MCF 10A (cell line): ENCODE results near the gene GSG1L. TPM values are rescaled to one million over a fixed set of nuclear protein-coding genes. Genes with fewer than 3 reads are reported as not detected.

ENCODE experiments used
- BruUV-seq: library from RNA; stranded (reverse); fragments of 400-500 nt; replicated peaks from 2 replicates; lab custom pipeline; 2021; lab: Mats Ljungman, UMichigan
- CTCF ChIA-PET: fragments of 300-600 bp; sonication (Branson Sonifier 250); formaldehyde crosslinking; extraction: SDS; loops from one replicate; lab custom pipeline; 2021; ENCODE audit warnings: antibody characterized with exemption, inconsistent platforms; lab: Yijun Ruan, JAX
- POLR2A ChIA-PET: fragments of 300-600, 350-650 bp; sonication (Branson Sonifier 250); formaldehyde crosslinking; extraction: SDS; loops from one replicate; lab custom pipeline; 2020; ENCODE audit warnings: antibody characterized with exemption, inconsistent platforms; lab: Yijun Ruan, JAX
- DNase-seq: peaks from one replicate; pipeline ENCODE4 v3.0.0-alpha.2; 2018; ENCODE audit not compliant: unreplicated experiment
- H3K27ac Mint-ChIP-seq: one replicate; pipeline ENCODE4 v1.8.0; 2022; ENCODE audit warnings: mild to moderate bottlenecking, low read depth, mixed read lengths; ENCODE audit not compliant: unreplicated experiment
- H3K27me3 Mint-ChIP-seq: one replicate; pipeline ENCODE4 v1.8.0; 2022; ENCODE audit warnings: mixed read lengths; ENCODE audit not compliant: insufficient read depth, unreplicated experiment
- H3K36me3 Mint-ChIP-seq: one replicate; pipeline ENCODE4 v1.8.0; 2022; ENCODE audit warnings: mild to moderate bottlenecking, moderate library complexity, mixed read lengths; ENCODE audit not compliant: insufficient read depth, unreplicated experiment
- H3K4me1 Mint-ChIP-seq: one replicate; pipeline ENCODE4 v1.8.0; 2022; ENCODE audit warnings: mixed read lengths; ENCODE audit not compliant: insufficient read depth, unreplicated experiment
- H3K4me3 Mint-ChIP-seq: one replicate; pipeline ENCODE4 v1.8.0; 2022; ENCODE audit warnings: mild to moderate bottlenecking, moderate library complexity, mixed read lengths; ENCODE audit not compliant: unreplicated experiment
- H3K9me3 Mint-ChIP-seq: one replicate; pipeline ENCODE4 v1.8.0; 2022; ENCODE audit warnings: mixed read lengths; ENCODE audit not compliant: unreplicated experiment
- CTCF ChIP-seq: fragments of 200-600 bp; IDR thresholded peaks from one replicate; pipeline ENCODE4 v1.8.0; 2022; ENCODE audit warnings: antibody characterized with exemption, mild to moderate bottlenecking; ENCODE audit not compliant: unreplicated experiment
- intact Hi-C: fragments of 100-400 bp; cut with micrococcal nuclease; formaldehyde crosslinking; loops from 2 replicates; pipeline ENCODE4 v1.14.1; 2022
- total RNA-seq: library from RNA; stranded (reverse); gene quantifications from 2 replicates; pipeline ENCODE4 v1.2.3, GENCODE V29; 2022

The GSG1L gene
- total RNA-seq, 1 experiment from 2014 or later: not detected

- Mint-ChIP-seq H3K9me3 (no peaks in the 10 kb centered on the region), H3K4me1 (peaks cover 7% of the 10 kb centered on the region), H3K27me3 (no peaks in the 10 kb centered on the region), H3K4me3 (no peak overlapping the region), H3K27ac (no peak overlapping the region), H3K36me3 (peaks cover 10% of the 10 kb centered on the region)
- CTCF ChIA-PET: no interaction called here
- intact Hi-C loops: no loop called here
- no peak for TF ChIP-seq CTCF
- POLR2A ChIA-PET: no interaction called here
- BruUV-seq: no TSS peak
- DNase-seq: no peak
These were observed 311.8 kb downstream of the GSG1L start for GRCh38 chr16:27751676-27752075.

GRCh38 chr16:27751233-27751632 lies 312.3 kb downstream of the GSG1L start:
- TF ChIP-seq CTCF: no peak
- CTCF ChIA-PET: no interaction called here
- Mint-ChIP-seq H3K9me3 (no peaks in the 10 kb centered on the region), H3K4me1 (peaks cover 7% of the 10 kb centered on the region), H3K27me3 (no peaks in the 10 kb centered on the region), H3K36me3 (peaks cover 10% of the 10 kb centered on the region), H3K27ac (no peak overlapping the region), H3K4me3 (no peak overlapping the region)
- DNase-seq: no peak
- BruUV-seq: no TSS peak
- POLR2A ChIA-PET: no interaction called here
- intact Hi-C loops: no loop called here

GRCh38 chr16:27749946-27750345 lies 313.6 kb downstream of the GSG1L start:
- ChIA-PET POLR2A (no interaction called here), CTCF (interaction anchor here (0.6 kb wide), 1 partner anchor 49 kb away, joined by 6 read pairs; no protein-coding TSS in a partner anchor)
- no peak for DNase-seq
- Mint-ChIP-seq H3K36me3 (peaks cover 16% of the 10 kb centered on the region), H3K27ac (no peak overlapping the region), H3K4me3 (no peak overlapping the region), H3K9me3 (no peaks in the 10 kb centered on the region), H3K27me3 (no peaks in the 10 kb centered on the region), H3K4me1 (peaks cover 7% of the 10 kb centered on the region)
- intact Hi-C loops: no loop called here
- TF ChIP-seq CTCF: no peak
- BruUV-seq: no TSS peak

- no TSS peak for BruUV-seq
- no peak for TF ChIP-seq CTCF
- CTCF ChIA-PET: interaction anchor here (0.6 kb wide), 1 partner anchor 171 kb away, joined by 3 read pairs; no protein-coding TSS in a partner anchor
These were observed 314.0 kb downstream of the GSG1L start for GRCh38 chr16:27749547-27749875.

More at GRCh38 chr16:27749547-27749875, 314.0 kb downstream of the GSG1L start:
- no peak for DNase-seq
- POLR2A ChIA-PET: interaction anchor here (1.1 kb wide), 1 partner anchor 8 kb away, joined by 3 read pairs; no protein-coding TSS in a partner anchor
- Mint-ChIP-seq H3K9me3 (no peaks in the 10 kb centered on the region), H3K4me3 (no peak overlapping the region), H3K27me3 (no peaks in the 10 kb centered on the region), H3K4me1 (peaks cover 7% of the 10 kb centered on the region), H3K36me3 (peaks cover 16% of the 10 kb centered on the region), H3K27ac (no peak overlapping the region)
- intact Hi-C loops: no loop called here
